Calu3 (cell line): ENCODE measurements around the gene C9orf153. TPM values are rescaled to one million over a fixed set of nuclear protein-coding genes. Genes with fewer than 3 reads are reported as not detected.
"Not testable (repeated sequence)": the region's sequence is repeated elsewhere in the genome, so short reads cannot be mapped to it uniquely, and the experiment has no call there.

ENCODE experiments used
- BruUV-seq: library from RNA; stranded (reverse); fragments of 400-500 nt; replicated peaks from 2 replicates; lab custom pipeline; 2021; lab: Mats Ljungman, UMichigan
- CTCF ChIA-PET: fragments of 300-600 bp; sonication (Branson Sonifier 250); formaldehyde crosslinking; loops from one replicate; lab custom pipeline; 2022; ENCODE audit warnings: antibody characterized with exemption; lab: Charles Lee
- DNase-seq: peaks from one replicate; pipeline ENCODE4 v3.0.0; 2022
- H3K27ac Mint-ChIP-seq: one replicate; pipeline ENCODE4 v1.8.0; 2022; ENCODE audit warnings: mixed read lengths; ENCODE audit not compliant: unreplicated experiment
- H3K27me3 Mint-ChIP-seq: one replicate; pipeline ENCODE4 v1.8.0; 2022; ENCODE audit warnings: mixed read lengths; ENCODE audit not compliant: unreplicated experiment
- H3K36me3 Mint-ChIP-seq: one replicate; pipeline ENCODE4 v1.8.0; 2022; ENCODE audit warnings: mild to moderate bottlenecking, moderate library complexity, mixed read lengths; ENCODE audit not compliant: insufficient read depth, unreplicated experiment
- H3K4me1 Mint-ChIP-seq: one replicate; pipeline ENCODE4 v1.8.0; 2022; ENCODE audit warnings: mild to moderate bottlenecking, low read depth, mixed read lengths; ENCODE audit not compliant: unreplicated experiment
- H3K4me3 Mint-ChIP-seq: one replicate; pipeline ENCODE4 v1.8.0; 2022; ENCODE audit warnings: mild to moderate bottlenecking, low read depth, moderate library complexity, mixed read lengths; ENCODE audit not compliant: unreplicated experiment
- H3K9me3 Mint-ChIP-seq: one replicate; pipeline ENCODE4 v1.8.0; 2022; ENCODE audit warnings: low read depth, mixed read lengths; ENCODE audit not compliant: unreplicated experiment
- CTCF ChIP-seq: fragments of 200-600 bp; IDR thresholded peaks from one replicate; pipeline ENCODE4 v1.8.0; 2022; ENCODE audit warnings: antibody characterized with exemption; ENCODE audit not compliant: unreplicated experiment
- intact Hi-C: fragments of 100-400 bp; cut with micrococcal nuclease; formaldehyde crosslinking; loops from one replicate; pipeline ENCODE4 v1.10.0; 2022; ENCODE audit not compliant: unreplicated experiment
- total RNA-seq: library from RNA; stranded (reverse); gene quantifications from 2 replicates; pipeline ENCODE4 v1.2.3, GENCODE V29; 2022

C9orf153 gene
- total RNA-seq, 1 experiment from 2014 or later, result not detected

DNA sequence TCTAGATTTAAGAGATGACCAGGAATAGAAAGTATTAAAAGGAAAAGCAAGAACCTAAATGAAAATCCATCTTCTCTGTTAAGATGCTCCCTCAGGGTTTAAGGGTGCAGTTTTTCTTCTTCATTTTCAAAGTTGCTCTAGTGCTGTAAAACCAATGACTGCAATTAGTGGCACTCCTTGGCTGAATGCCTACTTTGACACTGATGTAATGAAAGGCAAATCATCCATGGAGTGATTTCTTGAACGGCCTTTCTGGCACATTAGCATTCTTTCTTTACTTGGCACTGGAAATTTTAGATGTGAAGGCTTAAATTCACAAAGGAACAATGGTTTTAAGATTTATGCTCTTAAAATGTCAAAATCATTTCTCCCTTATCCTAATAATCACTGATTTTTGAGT is 42.2 kb upstream of the C9orf153 start:
- no peaks in the 10 kb centered on the region for H3K27me3 Mint-ChIP-seq
- no peak for DNase-seq
- no peak for TF ChIP-seq CTCF
- no peak overlapping the region for H3K4me3 Mint-ChIP-seq
- H3K4me1 Mint-ChIP-seq, result no peaks in the 10 kb centered on the region
- CTCF ChIA-PET, result no interaction called here
- intact Hi-C loops, result no loop called here
- H3K36me3 Mint-ChIP-seq, result peaks cover 30% of the 10 kb centered on the region
- no peaks in the 10 kb centered on the region for H3K9me3 Mint-ChIP-seq
- BruUV-seq, result no TSS peak
- H3K27ac Mint-ChIP-seq, result no peak overlapping the region

GRCh38 chr9:86300701-86301100 is 41.2 kb upstream of the C9orf153 start:
- DNase-seq, result no peak
- H3K27ac Mint-ChIP-seq, result no peak overlapping the region
- H3K36me3 Mint-ChIP-seq, result peaks cover 30% of the 10 kb centered on the region
- no peak for TF ChIP-seq CTCF
- no peaks in the 10 kb centered on the region for H3K27me3 Mint-ChIP-seq
- intact Hi-C loops, result no loop called here
- H3K4me1 Mint-ChIP-seq, result no peaks in the 10 kb centered on the region
- H3K4me3 Mint-ChIP-seq, result no peak overlapping the region
- CTCF ChIA-PET, result no interaction called here
- H3K9me3 Mint-ChIP-seq, result no peaks in the 10 kb centered on the region
- BruUV-seq, result no TSS peak

DNA sequence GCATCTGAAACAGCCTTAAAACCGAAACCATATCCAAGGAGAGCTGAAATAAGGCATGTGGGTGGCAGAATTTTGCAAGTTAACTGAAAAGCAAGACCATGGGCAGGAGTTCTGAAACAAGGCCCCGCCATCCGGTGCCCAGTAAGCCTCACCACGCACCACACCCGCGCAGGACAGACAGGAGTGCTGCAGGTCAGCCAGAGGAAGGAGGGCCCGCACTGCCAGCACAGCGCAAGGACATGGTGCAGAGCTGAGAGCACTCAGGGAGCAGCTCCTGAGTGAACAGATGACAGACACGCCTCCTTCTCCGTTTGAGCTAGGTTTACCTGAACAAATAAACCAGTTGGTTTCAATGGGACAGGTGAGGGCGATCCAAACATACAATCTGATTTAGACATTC is 39.4 kb upstream of the C9orf153 start:
- Mint-ChIP-seq H3K27ac (no peak overlapping the region), H3K27me3 (no peaks in the 10 kb centered on the region), H3K4me1 (no peaks in the 10 kb centered on the region), H3K4me3 (no peak overlapping the region), H3K9me3 (no peaks in the 10 kb centered on the region), H3K36me3 (peaks cover 30% of the 10 kb centered on the region)
- intact Hi-C loops, result no loop called here
- DNase-seq, result no peak
- no TSS peak for BruUV-seq
- no peak for TF ChIP-seq CTCF
- CTCF ChIA-PET, result no interaction called here

DNA sequence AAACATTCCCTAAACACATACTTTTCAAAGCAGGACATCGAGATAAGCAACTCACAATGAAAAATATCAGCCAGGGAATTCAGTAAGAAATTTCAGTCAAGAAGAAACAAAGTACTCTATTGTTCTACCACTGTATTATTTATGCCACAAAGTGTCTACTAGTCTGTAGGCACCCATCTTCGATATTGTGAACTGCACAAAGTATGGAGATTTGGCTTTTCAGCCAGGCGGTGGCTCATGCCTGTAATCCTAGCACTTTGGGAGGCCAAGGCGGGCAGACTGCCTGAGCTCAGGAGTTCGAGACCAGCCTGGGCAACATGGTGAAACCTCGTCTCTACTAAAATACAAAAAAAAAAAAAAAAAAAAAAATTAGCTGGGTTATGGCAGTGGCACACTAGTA is 30.9 kb upstream of the C9orf153 start:
- H3K9me3 Mint-ChIP-seq, H3K4me1 Mint-ChIP-seq, CTCF ChIA-PET, H3K4me3 Mint-ChIP-seq, H3K27me3 Mint-ChIP-seq, H3K36me3 Mint-ChIP-seq, BruUV-seq, DNase-seq, intact Hi-C loops, H3K27ac Mint-ChIP-seq: not testable (repeated sequence)

DNA sequence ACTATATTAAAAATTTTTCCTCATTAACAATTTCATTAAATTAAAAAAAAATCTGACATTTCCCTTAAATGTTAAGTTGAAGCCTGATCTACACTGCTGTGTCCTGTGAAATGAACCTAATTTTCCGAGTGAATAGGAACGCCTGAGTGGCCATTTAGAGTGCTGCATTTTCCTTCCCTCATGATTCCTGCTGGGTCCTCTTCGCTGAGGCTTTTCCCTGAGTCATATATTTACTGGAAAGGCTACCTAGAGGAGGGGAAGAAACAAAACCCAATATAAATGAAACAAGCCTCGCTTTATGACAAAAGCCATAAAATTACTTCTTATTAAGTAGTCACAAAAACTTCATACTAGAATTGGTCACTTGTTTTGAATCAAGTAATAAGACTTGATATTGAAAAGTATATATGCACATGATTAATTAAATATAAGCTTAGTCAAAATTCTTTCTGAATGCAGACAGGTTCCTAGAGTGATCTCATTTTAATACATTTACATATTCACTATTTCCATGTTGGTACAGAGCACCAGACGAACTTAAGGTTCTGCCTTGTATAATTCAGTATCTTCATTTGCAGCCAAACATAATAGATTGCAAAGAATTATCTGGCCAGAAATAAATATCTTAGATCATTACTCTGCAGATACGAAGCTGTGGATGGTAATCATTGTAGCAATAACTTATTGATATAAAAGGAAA is 29.2 kb upstream of the C9orf153 start:
- no TSS peak for BruUV-seq
- DNase-seq, result no peak
- no peak overlapping the region for H3K4me3 Mint-ChIP-seq
- no peak for TF ChIP-seq CTCF
- H3K27ac Mint-ChIP-seq, result no peak overlapping the region
- peaks cover 8% of the 10 kb centered on the region for H3K36me3 Mint-ChIP-seq
- no peaks in the 10 kb centered on the region for H3K9me3 Mint-ChIP-seq
- H3K4me1 Mint-ChIP-seq, result peaks cover 2% of the 10 kb centered on the region
- CTCF ChIA-PET, result no interaction called here
- intact Hi-C loops, result no loop called here
- no peaks in the 10 kb centered on the region for H3K27me3 Mint-ChIP-seq
